ENCODE data around the gene TTC28. TPM values are rescaled to one million over a fixed set of nuclear protein-coding genes. Genes with fewer than 3 reads are reported as not detected.
A peak's percentile ranks its signal among the peaks of the same experiment; 100 is the strongest.

Gene TTC28
- total and polyA plus RNA-seq, 12 donors, result 3.4 to 75.6 (median 28.6) TPM

- Histone ChIP-seq H3K9me3 (replicated peaks in 1 of 3) (no peaks in the 10 kb centered on the region), H3K27me3 (no peaks in the 10 kb centered on the region), H3K27ac (no peak overlapping the region), H3K4me3 (no peak overlapping the region), H3K4me1 (replicated peaks in 1 of 2) (peaks cover 0 to 26% of the 10 kb centered on the region in 2 donors), H3K36me3 (replicated peaks in 1 of 2) (no peaks in the 10 kb centered on the region)
- 92 to 100% (median 98%) methylated on average over 2 of the region's 2 CpGs for WGBS, 4 donors
- no peak for DNase-seq
- intact Hi-C loops (cut with DNase I), result no loop called here
- TF ChIP-seq POLR2A (IDR thresholded peaks at IDR 0.05) (no peak), CTCF (IDR thresholded peaks at IDR 0.05) (no peak)
These were observed 662.2 kb downstream of the TTC28 start for GRCh38 chr22:28017558-28017820.

GRCh38 chr22:28016781-28017557, 662.7 kb downstream of the TTC28 start:
- intact Hi-C loops (cut with DNase I), result no loop called here
- TF ChIP-seq POLR2A (IDR thresholded peaks at IDR 0.05), result no peak
- no peak for TF ChIP-seq CTCF (IDR thresholded peaks at IDR 0.05)
- peak in 5 of 7 donors; percentile 6 to 50 (median 13) for DNase-seq

GRCh38 chr22:28015676-28016601, 663.7 kb downstream of the TTC28 start:
- intact Hi-C loops (cut with DNase I), result no loop called here
- H3K27ac ChIP-seq, result peak overlapping the region in 1 of 5 donors; percentile 1
- H3K27me3 ChIP-seq, result no peaks in the 10 kb centered on the region
- no peak overlapping the region for H3K4me3 ChIP-seq
- 87 to 92% (median 88%) methylated on average over 14 to 16 of the region's 16 CpGs for WGBS, 4 donors
- DNase-seq, result peak in 3 of 7 donors; percentile 6 to 76 (median 10)
- H3K9me3 ChIP-seq (replicated peaks in 1 of 3), result no peaks in the 10 kb centered on the region
- H3K4me1 ChIP-seq (replicated peaks in 1 of 2), result peaks cover 0 to 26% of the 10 kb centered on the region in 2 donors
- no peaks in the 10 kb centered on the region for H3K36me3 ChIP-seq (replicated peaks in 1 of 2)
- TF ChIP-seq POLR2A (IDR thresholded peaks at IDR 0.05), result no peak
- TF ChIP-seq CTCF (IDR thresholded peaks at IDR 0.05), result no peak

More at GRCh38 chr22:28016781-28017557, 662.7 kb downstream of the TTC28 start:
- no peak overlapping the region for H3K27ac ChIP-seq
- no peaks in the 10 kb centered on the region for H3K27me3 ChIP-seq
- H3K4me3 ChIP-seq, result no peak overlapping the region
- WGBS, 4 donors, result 92 to 97% (median 94%) methylated on average over 6 to 12 of the region's 12 CpGs
- H3K9me3 ChIP-seq (replicated peaks in 1 of 3), result no peaks in the 10 kb centered on the region
- H3K36me3 ChIP-seq (replicated peaks in 1 of 2), result no peaks in the 10 kb centered on the region
- peaks cover 0 to 26% of the 10 kb centered on the region in 2 donors for H3K4me1 ChIP-seq (replicated peaks in 1 of 2)

- Histone ChIP-seq H3K27ac (no peak overlapping the region), H3K4me3 (no peak overlapping the region), H3K4me1 (replicated peaks in 1 of 2) (peaks cover 0 to 19% of the 10 kb centered on the region in 2 donors), H3K36me3 (replicated peaks in 1 of 2) (no peaks in the 10 kb centered on the region), H3K27me3 (no peaks in the 10 kb centered on the region), H3K9me3 (replicated peaks in 1 of 3) (no peaks in the 10 kb centered on the region)
- intact Hi-C loops (cut with DNase I), result no loop called here
- TF ChIP-seq CTCF (IDR thresholded peaks at IDR 0.05) (no peak), POLR2A (IDR thresholded peaks at IDR 0.05) (no peak)
- WGBS, 4 donors, result 60 to 77% (median 71%) methylated on average over 2 of the region's 2 CpGs
- peak in 3 of 7 donors; percentile 11 to 67 (median 14) for DNase-seq
These were observed 664.6 kb downstream of the TTC28 start for GRCh38 chr22:28015046-28015425.
